Measurements from ENCODE around the gene LASP1.
A peak's percentile ranks its signal among the peaks of the same experiment; 100 is the strongest.

LASP1 gene, protein sequence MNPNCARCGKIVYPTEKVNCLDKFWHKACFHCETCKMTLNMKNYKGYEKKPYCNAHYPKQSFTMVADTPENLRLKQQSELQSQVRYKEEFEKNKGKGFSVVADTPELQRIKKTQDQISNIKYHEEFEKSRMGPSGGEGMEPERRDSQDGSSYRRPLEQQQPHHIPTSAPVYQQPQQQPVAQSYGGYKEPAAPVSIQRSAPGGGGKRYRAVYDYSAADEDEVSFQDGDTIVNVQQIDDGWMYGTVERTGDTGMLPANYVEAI

DNA sequence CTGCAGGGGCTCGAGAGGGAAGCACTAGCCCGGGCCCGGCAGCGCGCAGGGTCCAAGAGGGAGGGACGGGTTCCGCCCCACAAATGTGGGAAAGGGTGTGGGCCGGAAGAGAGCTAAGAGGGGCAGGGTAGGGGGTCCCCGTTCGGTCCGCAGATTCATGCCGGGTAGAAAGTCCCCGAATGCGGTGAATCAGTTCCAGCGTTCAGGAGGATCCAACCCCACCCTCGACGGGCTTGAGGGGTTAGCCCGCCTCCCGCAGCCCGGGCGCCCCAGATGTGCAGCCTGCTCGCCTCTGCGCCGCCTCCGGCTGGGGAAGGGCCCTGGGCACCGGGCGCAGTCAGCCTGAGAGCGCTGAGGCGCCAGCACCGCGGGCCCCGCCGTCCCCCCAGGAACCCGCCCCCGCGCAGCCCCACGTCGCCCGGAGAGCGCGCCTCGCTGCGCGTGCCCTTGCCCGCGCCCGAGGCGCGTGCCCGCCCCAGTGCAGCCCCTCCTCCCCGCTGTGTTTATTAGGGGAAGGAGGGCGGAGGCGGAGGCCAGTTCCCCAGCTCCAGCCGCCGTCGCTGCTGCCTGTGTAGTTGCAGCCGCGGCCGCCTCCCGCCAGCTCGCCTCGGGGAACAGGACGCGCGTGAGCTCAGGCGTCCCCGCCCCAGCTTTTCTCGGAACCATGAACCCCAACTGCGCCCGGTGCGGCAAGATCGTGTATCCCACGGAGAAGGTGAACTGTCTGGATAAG lies at the start of gene LASP1:
Gene LASP1 (plus strand): TSS at position 533 of the 733 bp plus-strand sequence. CDS start 132 bp downstream, at position 665.
- no peaks in the 10 kb centered on the region for H3K27me3 ChIP-seq (ENCODE audit: control insufficient read depth, insufficient read depth, low read length)
- no peaks in the 10 kb centered on the region for H3K9me3 ChIP-seq (ENCODE audit: control insufficient read depth, insufficient read depth, low read depth, low read length)
- peak within 1 kb of the TSS; percentile 98 for H3K4me3 ChIP-seq (ENCODE audit: low read depth, low read length)
- peaks cover 35% of the 10 kb centered on the region for H3K4me1 ChIP-seq (ENCODE audit: control insufficient read depth, insufficient read depth, low read length)
- 0 out of 2 replicates have a peak, but pooled peaks cover 2% of the 10 kb centered on the region for H3K36me3 ChIP-seq (ENCODE audit: control insufficient read depth, insufficient read depth, low read length)
- H3K27ac ChIP-seq (ENCODE audit: low read depth, low read length), result peak within 1 kb of the TSS; percentile 82
- peak within 1 kb of the TSS; percentile 94 for H3K9ac ChIP-seq (ENCODE audit: low read length)

DNA sequence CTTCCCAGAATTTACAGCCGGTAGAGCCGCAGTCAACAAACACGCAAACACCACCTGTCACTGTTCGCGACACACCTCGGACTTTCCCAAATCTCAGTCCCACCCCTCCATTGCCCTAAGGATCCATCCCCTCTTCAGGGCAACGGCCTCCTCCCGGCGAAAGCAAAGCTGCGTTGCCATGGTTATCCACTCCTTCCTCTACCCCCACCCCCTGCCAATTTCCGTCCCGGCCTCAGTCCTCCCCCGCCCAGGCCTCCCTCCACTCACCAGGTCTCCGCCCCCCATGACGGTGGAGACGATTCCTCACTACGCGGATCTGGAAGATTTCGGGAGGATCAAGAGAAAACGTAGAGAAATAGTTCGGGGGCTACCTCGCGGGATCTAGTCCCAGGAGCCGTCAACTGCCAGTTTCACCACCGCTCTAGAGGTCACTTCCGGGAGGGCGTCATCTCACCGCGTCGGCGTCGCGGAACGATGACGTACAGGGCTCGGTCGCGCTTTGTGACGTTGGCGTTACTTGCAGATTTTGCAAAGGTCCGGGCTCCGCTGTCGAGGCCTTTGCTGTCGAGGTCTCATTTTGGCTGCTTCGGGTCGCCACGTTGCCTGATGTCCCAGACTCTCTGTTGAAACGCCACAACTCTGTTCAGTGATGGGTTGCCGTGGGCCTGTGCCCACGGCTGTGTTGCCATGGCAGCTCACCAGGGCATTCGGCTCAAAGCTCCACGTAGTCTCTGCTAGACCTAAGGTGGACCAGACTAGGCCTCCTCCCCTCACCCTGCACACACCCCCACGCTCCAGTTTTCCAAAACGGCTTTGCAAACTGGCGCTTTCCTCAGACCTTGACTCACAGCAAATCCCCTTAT lies 44.7 kb upstream of the LASP1 start, which contains the start of gene CWC25:
Gene CWC25 (minus strand): TSS at position 423 of the 863 bp plus-strand sequence. CDS start 138 bp downstream, at position 285.
- Histone ChIP-seq H3K27me3 (ENCODE audit: control insufficient read depth, insufficient read depth, low read length) (no peaks in the 10 kb centered on the region), H3K27ac (ENCODE audit: low read depth, low read length) (peak within 1 kb of the TSS; percentile 95), H3K4me1 (ENCODE audit: control insufficient read depth, insufficient read depth, low read length) (peaks cover 7% of the 10 kb centered on the region; the same call in 1 of the 2 replicates), H3K36me3 (ENCODE audit: control insufficient read depth, insufficient read depth, low read length) (peaks cover 11% of the 10 kb centered on the region), H3K9me3 (ENCODE audit: control insufficient read depth, insufficient read depth, low read depth, low read length) (no peaks in the 10 kb centered on the region), H3K9ac (ENCODE audit: low read length) (peak within 1 kb of the TSS; percentile 96), H3K4me3 (ENCODE audit: low read depth, low read length) (peak within 1 kb of the TSS; percentile 75)

DNA sequence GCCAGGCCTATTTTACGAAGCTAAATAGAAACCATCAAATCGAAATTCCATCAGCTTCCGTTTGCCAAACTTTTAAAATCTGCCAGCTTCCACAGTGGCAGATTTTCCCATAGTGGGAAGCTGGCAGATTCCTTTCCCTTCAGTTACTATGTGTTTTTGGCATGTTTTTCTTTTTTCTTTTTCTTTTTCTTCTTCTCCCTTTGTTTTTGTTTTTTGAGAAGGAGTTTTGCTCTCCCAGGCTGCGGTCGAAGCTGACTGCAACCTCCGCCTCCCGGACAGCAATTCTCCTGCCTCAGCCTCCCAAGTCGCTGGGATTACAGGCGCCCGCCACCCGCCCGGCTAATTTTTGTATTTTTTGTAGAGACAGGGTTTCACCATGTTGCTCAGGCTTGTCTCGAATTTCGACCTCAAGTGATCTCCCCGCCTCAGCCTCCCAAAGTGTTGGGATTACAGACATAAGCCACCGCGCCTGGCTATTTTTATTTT lies 44.1 kb upstream of the LASP1 start:
- Histone ChIP-seq H3K36me3 (ENCODE audit: control insufficient read depth, insufficient read depth, low read length) (peaks cover 4% of the 10 kb centered on the region), H3K4me1 (ENCODE audit: control insufficient read depth, insufficient read depth, low read length) (peaks cover 7% of the 10 kb centered on the region; the same call in 1 of the 2 replicates), H3K9ac (ENCODE audit: low read length) (peak overlapping the region; percentile 96), H3K9me3 (ENCODE audit: control insufficient read depth, insufficient read depth, low read depth, low read length) (no peaks in the 10 kb centered on the region), H3K27me3 (ENCODE audit: control insufficient read depth, insufficient read depth, low read length) (no peaks in the 10 kb centered on the region), H3K27ac (ENCODE audit: low read depth, low read length) (peak overlapping the region; percentile 95), H3K4me3 (ENCODE audit: low read depth, low read length) (peak overlapping the region; percentile 75)

DNA sequence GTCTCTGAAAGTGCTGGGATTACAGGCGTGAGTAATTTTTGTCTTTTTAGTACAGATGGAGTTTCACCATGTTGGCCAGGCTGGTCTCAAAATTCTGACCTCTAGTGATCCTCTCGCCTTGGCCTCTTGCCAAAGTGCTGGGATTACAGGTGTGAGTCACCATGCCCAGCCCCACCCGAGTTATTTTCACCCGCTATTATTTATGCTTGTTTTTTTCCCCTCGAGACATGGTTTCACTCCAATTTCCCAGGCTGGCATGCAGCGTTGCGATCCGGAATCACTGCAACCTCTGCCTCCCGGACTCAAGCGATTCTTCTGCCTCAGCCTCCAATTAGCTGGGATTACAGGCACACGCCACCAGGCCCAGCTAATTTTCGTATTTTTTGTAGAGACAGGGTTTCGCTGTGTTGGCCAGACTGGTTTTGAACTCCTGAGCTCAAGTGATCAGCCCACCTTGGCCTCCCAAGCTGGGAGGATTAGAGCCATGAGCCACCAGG lies 25.5 kb upstream of the LASP1 start:
- Histone ChIP-seq H3K9me3 (ENCODE audit: control insufficient read depth, insufficient read depth, low read depth, low read length) (no peaks in the 10 kb centered on the region), H3K9ac (ENCODE audit: low read length) (no peak overlapping the region), H3K4me1 (ENCODE audit: control insufficient read depth, insufficient read depth, low read length) (no peaks in the 10 kb centered on the region), H3K27me3 (ENCODE audit: control insufficient read depth, insufficient read depth, low read length) (no peaks in the 10 kb centered on the region), H3K4me3 (ENCODE audit: low read depth, low read length) (no peak overlapping the region), H3K36me3 (ENCODE audit: control insufficient read depth, insufficient read depth, low read length) (peaks cover 28% of the 10 kb centered on the region), H3K27ac (ENCODE audit: low read depth, low read length) (no peak overlapping the region)

DNA sequence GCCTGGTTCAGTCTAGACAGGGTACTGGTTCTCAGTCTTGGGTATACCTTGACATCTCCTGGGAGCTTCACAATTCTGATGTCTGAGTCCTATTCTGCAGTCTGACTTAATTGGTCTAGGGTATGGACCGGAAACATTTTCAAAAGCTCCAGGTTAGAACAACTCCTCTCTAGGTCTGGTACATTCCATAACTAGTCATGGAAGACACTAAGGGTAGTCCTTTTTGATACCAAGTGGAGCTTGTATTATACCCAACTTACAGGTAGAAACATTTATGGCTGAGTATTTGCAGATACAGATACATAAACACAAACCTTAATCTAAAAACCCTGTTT lies 21.3 kb upstream of the LASP1 start:
- H3K27me3 ChIP-seq (ENCODE audit: control insufficient read depth, insufficient read depth, low read length), result no peaks in the 10 kb centered on the region
- peaks cover 3% of the 10 kb centered on the region; the same call in 1 of the 2 replicates for H3K4me1 ChIP-seq (ENCODE audit: control insufficient read depth, insufficient read depth, low read length)
- peaks cover 68% of the 10 kb centered on the region for H3K36me3 ChIP-seq (ENCODE audit: control insufficient read depth, insufficient read depth, low read length)
- no peak overlapping the region for H3K9ac ChIP-seq (ENCODE audit: low read length)
- H3K9me3 ChIP-seq (ENCODE audit: control insufficient read depth, insufficient read depth, low read depth, low read length), result no peaks in the 10 kb centered on the region
- H3K4me3 ChIP-seq (ENCODE audit: low read depth, low read length), result no peak overlapping the region
- no peak overlapping the region for H3K27ac ChIP-seq (ENCODE audit: low read depth, low read length)

DNA sequence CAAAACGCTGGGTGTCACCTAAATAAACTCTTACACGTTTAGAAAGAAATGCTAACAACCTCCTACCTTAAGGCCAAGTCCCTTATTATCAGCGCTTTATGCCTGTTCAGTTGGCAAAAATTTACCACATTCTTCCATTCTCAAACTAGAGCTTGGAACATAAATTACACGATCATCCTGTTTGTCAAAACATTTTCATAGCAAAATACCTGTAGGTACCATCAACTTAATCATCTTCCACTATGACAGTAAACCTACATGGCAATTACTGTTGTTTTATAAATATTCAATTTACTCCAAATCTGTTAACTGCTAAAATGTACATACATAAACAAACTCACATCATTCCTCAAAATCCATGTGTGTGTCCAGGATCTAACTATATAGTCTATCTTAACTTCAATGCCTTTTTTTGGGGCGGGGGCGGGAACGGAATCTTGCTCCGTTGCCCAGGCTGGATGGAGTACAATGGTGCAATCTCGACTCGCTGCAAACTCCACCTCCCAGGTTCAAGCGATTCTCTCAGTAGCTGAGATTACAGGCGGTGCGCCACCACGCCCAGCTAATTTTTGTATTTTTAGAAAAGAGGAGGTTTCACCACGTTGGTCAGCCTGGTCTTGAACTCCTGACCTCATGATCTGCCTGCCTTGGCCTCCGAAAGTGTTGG lies 20.8 kb upstream of the LASP1 start:
- no peak overlapping the region for H3K9ac ChIP-seq (ENCODE audit: low read length)
- H3K9me3 ChIP-seq (ENCODE audit: control insufficient read depth, insufficient read depth, low read depth, low read length), result no peaks in the 10 kb centered on the region
- H3K27ac ChIP-seq (ENCODE audit: low read depth, low read length), result no peak overlapping the region
- no peak overlapping the region for H3K4me3 ChIP-seq (ENCODE audit: low read depth, low read length)
- no peaks in the 10 kb centered on the region for H3K27me3 ChIP-seq (ENCODE audit: control insufficient read depth, insufficient read depth, low read length)
- peaks cover 3% of the 10 kb centered on the region; the same call in 1 of the 2 replicates for H3K4me1 ChIP-seq (ENCODE audit: control insufficient read depth, insufficient read depth, low read length)
- H3K36me3 ChIP-seq (ENCODE audit: control insufficient read depth, insufficient read depth, low read length), result peaks cover 68% of the 10 kb centered on the region

DNA sequence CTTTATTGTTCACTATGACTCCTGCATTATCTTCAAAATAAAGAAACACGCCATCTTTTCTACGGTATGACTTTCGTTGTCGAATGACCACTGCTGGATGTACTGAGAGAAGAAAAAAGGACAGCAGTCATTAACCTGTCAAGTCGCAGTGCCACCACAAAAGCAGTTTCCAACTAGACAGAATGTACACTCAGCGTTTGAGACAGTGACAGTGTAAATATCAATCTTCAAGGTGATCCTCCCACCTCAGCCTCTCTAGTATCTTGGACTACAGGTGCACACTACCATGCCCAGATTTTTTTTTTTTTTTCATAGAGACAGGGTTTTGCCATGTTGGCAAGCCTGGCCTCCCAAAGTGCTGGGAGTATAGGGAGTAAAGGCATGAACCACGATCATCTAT lies 19.5 kb upstream of the LASP1 start:
- H3K9ac ChIP-seq (ENCODE audit: low read length), result no peak overlapping the region
- peaks cover 3% of the 10 kb centered on the region; the same call in 1 of the 2 replicates for H3K4me1 ChIP-seq (ENCODE audit: control insufficient read depth, insufficient read depth, low read length)
- H3K36me3 ChIP-seq (ENCODE audit: control insufficient read depth, insufficient read depth, low read length), result peaks cover 68% of the 10 kb centered on the region
- H3K9me3 ChIP-seq (ENCODE audit: control insufficient read depth, insufficient read depth, low read depth, low read length), result no peaks in the 10 kb centered on the region
- no peaks in the 10 kb centered on the region for H3K27me3 ChIP-seq (ENCODE audit: control insufficient read depth, insufficient read depth, low read length)
- H3K27ac ChIP-seq (ENCODE audit: low read depth, low read length), result no peak overlapping the region
- no peak overlapping the region for H3K4me3 ChIP-seq (ENCODE audit: low read depth, low read length)

DNA sequence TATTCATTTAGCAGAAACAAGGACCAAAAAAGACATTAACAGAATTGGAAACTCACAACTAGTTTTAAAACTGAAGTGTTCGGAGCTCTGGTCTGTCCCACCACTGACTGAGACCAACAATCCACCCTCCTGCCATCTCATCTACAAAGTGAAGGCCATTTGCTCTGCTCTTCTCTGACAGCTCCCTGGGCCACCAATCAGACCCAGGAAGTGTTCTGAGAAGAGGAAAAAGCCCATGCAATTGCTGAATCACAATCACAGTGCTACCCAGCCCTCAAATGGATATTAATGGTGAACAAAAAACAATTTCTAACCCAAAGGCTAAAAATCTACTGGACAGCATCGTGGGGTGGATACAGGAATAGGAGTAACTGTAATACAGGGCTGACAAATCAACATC lies 18.4 kb upstream of the LASP1 start:
- no peak overlapping the region for H3K27ac ChIP-seq (ENCODE audit: low read depth, low read length)
- H3K9me3 ChIP-seq (ENCODE audit: control insufficient read depth, insufficient read depth, low read depth, low read length), result no peaks in the 10 kb centered on the region
- H3K4me1 ChIP-seq (ENCODE audit: control insufficient read depth, insufficient read depth, low read length), result peaks cover 3% of the 10 kb centered on the region; the same call in 1 of the 2 replicates
- H3K4me3 ChIP-seq (ENCODE audit: low read depth, low read length), result peak overlapping the region; percentile 86
- H3K9ac ChIP-seq (ENCODE audit: low read length), result peak overlapping the region; percentile 99
- H3K36me3 ChIP-seq (ENCODE audit: control insufficient read depth, insufficient read depth, low read length), result peaks cover 68% of the 10 kb centered on the region
- H3K27me3 ChIP-seq (ENCODE audit: control insufficient read depth, insufficient read depth, low read length), result no peaks in the 10 kb centered on the region

DNA sequence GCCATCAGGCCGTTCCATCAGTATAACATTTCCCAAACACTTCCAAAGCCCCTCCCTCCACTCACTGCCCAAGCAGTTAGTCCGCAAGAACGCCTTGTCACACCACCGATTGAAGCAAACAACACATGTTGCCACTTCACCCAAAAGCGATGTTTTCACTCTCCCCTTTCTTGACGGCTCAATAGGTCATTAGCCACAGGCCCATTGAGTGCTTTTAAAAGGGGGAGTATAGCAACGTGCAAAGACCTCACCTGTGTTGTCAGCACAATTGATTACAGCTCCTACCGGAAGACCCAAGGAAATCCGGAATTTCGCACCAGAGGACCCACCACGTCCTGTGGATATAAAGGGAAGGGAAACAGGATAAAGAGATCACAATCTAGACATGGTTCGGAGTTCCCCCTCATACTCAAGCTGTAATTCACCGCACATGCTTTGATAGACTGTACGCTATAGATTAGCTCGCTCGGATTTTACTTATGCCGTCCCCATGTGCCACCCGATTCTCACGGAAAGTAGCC lies 17.0 kb upstream of the LASP1 start:
- Histone ChIP-seq H3K27me3 (ENCODE audit: control insufficient read depth, insufficient read depth, low read length) (no peaks in the 10 kb centered on the region), H3K27ac (ENCODE audit: low read depth, low read length) (peak overlapping the region; percentile 93), H3K9me3 (ENCODE audit: control insufficient read depth, insufficient read depth, low read depth, low read length) (no peaks in the 10 kb centered on the region), H3K36me3 (ENCODE audit: control insufficient read depth, insufficient read depth, low read length) (peaks cover 55% of the 10 kb centered on the region), H3K4me3 (ENCODE audit: low read depth, low read length) (peak overlapping the region; percentile 86), H3K4me1 (ENCODE audit: control insufficient read depth, insufficient read depth, low read length) (peaks cover 3% of the 10 kb centered on the region; the same call in 1 of the 2 replicates), H3K9ac (ENCODE audit: low read length) (peak overlapping the region; percentile 99)
